HepG2 (cell line): ENCODE data around the gene GPN2. TPM values are rescaled to one million over a fixed set of nuclear protein-coding genes. Genes with fewer than 3 reads are reported as not detected.

Experiments used
- ATF3 ChIP-seq: sonication (generic); formaldehyde crosslinking; IDR thresholded peaks from 2 replicates; pipeline ENCODE4 v1.4.0; 2020; ENCODE audit warnings: missing genetic modification reagents
- CBX5 ChIP-seq: sonication (generic); formaldehyde crosslinking; IDR thresholded peaks from 2 replicates; pipeline ENCODE4 v1.4.0; 2020; ENCODE audit warnings: missing genetic modification reagents, borderline replicate concordance
- CEBPG ChIP-seq: IDR thresholded peaks from 2 replicates; pipeline ENCODE4 v1.6.1; 2016
- FOSL1 ChIP-seq: sonication (generic); formaldehyde crosslinking; IDR thresholded peaks from 2 replicates; pipeline ENCODE4 v1.9.0; 2021; ENCODE audit warnings: missing genetic modification reagents, borderline replicate concordance
- FOSL2 ChIP-seq: sonication (generic); formaldehyde crosslinking; IDR thresholded peaks from 2 replicates; pipeline ENCODE4 v1.4.0; 2020; ENCODE audit warnings: missing genetic modification reagents
- FOXO4 ChIP-seq: sonication (generic); formaldehyde crosslinking; conservative IDR thresholded peaks from 2 replicates; pipeline ENCODE4 v1.8.1; 2023; ENCODE audit warnings: missing genetic modification reagents
- HOMEZ ChIP-seq: IDR thresholded peaks from 2 replicates; pipeline ENCODE4 v1.6.1; 2016; ENCODE audit warnings: low read depth
- IKZF5 ChIP-seq: IDR thresholded peaks from 2 replicates; pipeline ENCODE4 v1.6.1; 2018; ENCODE audit warnings: missing genetic modification reagents, mild to moderate bottlenecking, missing compliant biosample characterization
- NPAS2 ChIP-seq: sonication (generic); formaldehyde crosslinking; IDR thresholded peaks from 2 replicates; pipeline ENCODE4 v1.8.0; 2022; ENCODE audit warnings: mild to moderate bottlenecking, missing genetic modification reagents, borderline replicate concordance
- SETDB1 ChIP-seq: sonication (generic); formaldehyde crosslinking; IDR thresholded peaks from 2 replicates; pipeline ENCODE4 v1.5.1; 2020; ENCODE audit warnings: missing genetic modification reagents, mild to moderate bottlenecking, borderline replicate concordance
- TARDBP ChIP-seq: sonication (generic); formaldehyde crosslinking; IDR thresholded peaks from 2 replicates; pipeline ENCODE4 v1.8.0; 2022; ENCODE audit warnings: mild to moderate bottlenecking, missing genetic modification reagents
- ZGPAT ChIP-seq: IDR thresholded peaks from 2 replicates; pipeline ENCODE4 v1.6.1; 2016; ENCODE audit warnings: mild to moderate bottlenecking
- ZNF276 ChIP-seq: sonication (generic); formaldehyde crosslinking; IDR thresholded peaks from 2 replicates; pipeline ENCODE4 v1.4.0; 2020; ENCODE audit warnings: mild to moderate bottlenecking, low read depth, missing genetic modification reagents
- ZNF674 ChIP-seq: sonication (generic); formaldehyde crosslinking; IDR thresholded peaks from 2 replicates; pipeline ENCODE4 v1.5.0; 2020; ENCODE audit warnings: low read depth, mild to moderate bottlenecking, missing genetic modification reagents
- ZNF800 ChIP-seq: sonication (generic); formaldehyde crosslinking; IDR thresholded peaks from 2 replicates; pipeline ENCODE4 v1.4.0; 2020; ENCODE audit warnings: missing genetic modification reagents
- polyA plus RNA-seq, 8 experiments: library from polyadenylated mRNA; depleted of rRNA in 3 of 8; stranded (reverse) in 7 of 8; unstranded in 1 of 8; fragments of >200 nt; fragmentation: Illumina TruSeq in 4 of 8; extraction: Trizol in 4 of 8; gene quantifications; 2 replicates each; pipeline versions ENCODE4 v1.2.1 to v1.2.3, GENCODE V29; 2011 to 2016; ENCODE audit warnings: low read depth in 4 of 8, missing spikeins in 1 of 8, mixed read lengths in 1 of 8; ENCODE audit not compliant: insufficient read depth in 1 of 8
- total RNA-seq, 5 experiments: library from RNA; depleted of rRNA; stranded (reverse); fragments of >200 nt; fragmentation: Illumina TruSeq; extraction: Trizol; gene quantifications; 2 replicates each; pipeline ENCODE4 v1.2.3, GENCODE V29; 2016; ENCODE audit warnings: low read depth in 1 of 5

The GPN2 gene
- total and polyA plus RNA-seq, 2 of the 13 experiments (the other 11 are each of a cell fraction or from before 2014, with no cell fraction given), result 19.3 to 38.9 TPM

GRCh38 chr1:26907071-26907917 lies 17.2 kb upstream of the GPN2 start (continued):
- TF ChIP-seq IKZF5 (CRISPR knock-in tag) (0 out of 2 replicates have a peak, but pooled peaks have one; percentile 23), SETDB1 (CRISPR knock-in tag) (no peak), ZGPAT (CRISPR knock-in tag) (0 out of 2 replicates have a peak, but pooled peaks have one; percentile 28), FOSL1 (CRISPR knock-in tag) (peak; percentile 72; the same call in 1 of the 2 replicates), CBX5 (CRISPR knock-in tag) (peak; percentile 37; the same call in 1 of the 2 replicates), FOXO4 (no peak), TARDBP (CRISPR knock-in tag) (0 out of 2 replicates have a peak, but pooled peaks have one; percentile 10), NPAS2 (no peak), ZNF276 (CRISPR knock-in tag) (no peak), ATF3 (CRISPR knock-in tag) (peak; percentile 68), FOSL2 (CRISPR knock-in tag) (peak; percentile 95), ZNF674 (CRISPR knock-in tag) (no peak), CEBPG (no peak), HOMEZ (CRISPR knock-in tag) (no peak), ZNF800 (no peak)
- TF ChIP-seq, all 625 proteins: peak for 43
